ENCODE results near the gene NKAIN1.

DNA sequence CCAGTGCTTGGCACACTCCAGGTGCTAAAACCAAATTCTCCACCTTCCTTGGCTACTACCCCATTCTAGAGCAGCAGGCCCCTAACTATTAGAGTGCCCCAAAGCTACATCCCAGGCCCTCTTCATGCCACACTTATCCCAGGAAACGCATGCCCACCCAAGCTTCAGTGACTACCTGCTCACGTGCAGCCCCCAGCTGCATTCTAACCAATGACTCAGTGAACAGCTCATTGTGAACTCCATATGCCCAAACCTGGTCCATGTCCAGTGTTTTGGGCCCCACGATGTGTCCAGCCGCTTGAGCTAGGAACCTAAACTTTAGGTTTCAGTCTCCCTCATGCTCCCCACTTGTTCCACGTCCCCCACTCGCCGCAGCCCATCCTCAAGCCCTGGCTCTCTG lies 41.5 kb downstream of the NKAIN1 start:
- TF ChIP-seq POLR2A (IDR thresholded peaks at IDR 0.05) (no peak), CTCF (IDR thresholded peaks at IDR 0.05) (no peak)

Data from ovary (tissue), 3 donors.